ENCODE results near the gene TPH2.

Gene TPH2

GRCh38 chr12:72037006-72037795 lies 98.6 kb downstream of the TPH2 start:
- DNase-seq, result no peak

- no peak for DNase-seq
Measured at GRCh38 chr12:72041811-72042210, 103.2 kb downstream of the TPH2 start.

- no peak for DNase-seq
Measured at GRCh38 chr12:72053604-72054003, 115.0 kb downstream of the TPH2 start.

GRCh38 chr12:72054511-72054910 lies 115.9 kb downstream of the TPH2 start:
- no peak for DNase-seq

GRCh38 chr12:72057330-72057914 lies 118.8 kb downstream of the TPH2 start:
- no peak for DNase-seq

- no peak for DNase-seq
Measured at GRCh38 chr12:72063073-72063472, 124.4 kb downstream of the TPH2 start.

GRCh38 chr12:72071030-72071429 lies 132.4 kb downstream of the TPH2 start:
- no peak for DNase-seq

GRCh38 chr12:72072592-72073212 lies 134.1 kb downstream of the TPH2 start:
- no peak for DNase-seq

- no peak for DNase-seq
Measured at GRCh38 chr12:72074065-72074464, 135.4 kb downstream of the TPH2 start.

GRCh38 chr12:72074956-72075355 lies 136.3 kb downstream of the TPH2 start:
- DNase-seq, result no peak

- no peak for DNase-seq
Measured at GRCh38 chr12:72075401-72075800, 136.8 kb downstream of the TPH2 start.

GRCh38 chr12:72075891-72076557 lies 137.4 kb downstream of the TPH2 start:
- DNase-seq, result no peak

GRCh38 chr12:72076558-72076915 lies 137.9 kb downstream of the TPH2 start:
- no peak for DNase-seq

- DNase-seq, result no peak
Measured at GRCh38 chr12:72077111-72077820, 138.6 kb downstream of the TPH2 start.

GRCh38 chr12:72081777-72082176 lies 143.1 kb downstream of the TPH2 start:
- DNase-seq, result no peak
